ENCODE measurements around the gene ZNRF4.

DNA sequence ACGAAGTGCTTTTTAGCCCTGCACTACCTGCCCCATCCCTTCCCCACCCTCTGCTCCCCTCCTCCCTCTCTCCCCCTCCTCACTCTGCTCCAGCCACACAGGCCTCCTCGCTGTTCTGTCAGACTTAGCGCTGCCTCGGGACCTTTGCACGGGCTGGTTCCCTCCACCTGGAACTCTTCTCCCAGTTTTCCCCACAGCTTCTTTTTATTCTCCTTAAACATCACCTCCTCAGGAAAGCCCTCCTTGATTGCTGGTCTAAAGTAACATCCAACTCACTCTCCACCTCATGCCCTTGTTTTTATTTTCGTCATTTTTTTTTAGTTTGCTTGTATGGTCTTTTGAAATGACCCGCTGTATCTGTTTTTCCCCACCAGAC, 19.6 kb upstream of the ZNRF4 start:
- TF ChIP-seq EP300 (IDR thresholded peaks at IDR 0.05): no peak
- TF ChIP-seq, protein P1, sequence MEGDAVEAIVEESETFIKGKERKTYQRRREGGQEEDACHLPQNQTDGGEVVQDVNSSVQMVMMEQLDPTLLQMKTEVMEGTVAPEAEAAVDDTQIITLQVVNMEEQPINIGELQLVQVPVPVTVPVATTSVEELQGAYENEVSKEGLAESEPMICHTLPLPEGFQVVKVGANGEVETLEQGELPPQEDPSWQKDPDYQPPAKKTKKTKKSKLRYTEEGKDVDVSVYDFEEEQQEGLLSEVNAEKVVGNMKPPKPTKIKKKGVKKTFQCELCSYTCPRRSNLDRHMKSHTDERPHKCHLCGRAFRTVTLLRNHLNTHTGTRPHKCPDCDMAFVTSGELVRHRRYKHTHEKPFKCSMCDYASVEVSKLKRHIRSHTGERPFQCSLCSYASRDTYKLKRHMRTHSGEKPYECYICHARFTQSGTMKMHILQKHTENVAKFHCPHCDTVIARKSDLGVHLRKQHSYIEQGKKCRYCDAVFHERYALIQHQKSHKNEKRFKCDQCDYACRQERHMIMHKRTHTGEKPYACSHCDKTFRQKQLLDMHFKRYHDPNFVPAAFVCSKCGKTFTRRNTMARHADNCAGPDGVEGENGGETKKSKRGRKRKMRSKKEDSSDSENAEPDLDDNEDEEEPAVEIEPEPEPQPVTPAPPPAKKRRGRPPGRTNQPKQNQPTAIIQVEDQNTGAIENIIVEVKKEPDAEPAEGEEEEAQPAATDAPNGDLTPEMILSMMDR (IDR thresholded peaks at IDR 0.05): no peak

Data from sigmoid colon (tissue), 4 donors.